Uterus (tissue), 4 donors: ENCODE measurements around the gene SLC25A21. TPM values are rescaled to one million over a fixed set of nuclear protein-coding genes. Genes with fewer than 3 reads are reported as not detected.
"Not testable (repeated sequence)": the region's sequence is repeated elsewhere in the genome, so short reads cannot be mapped to it uniquely, and the experiment has no call there.

Source experiments
- DNase-seq, 2 donors: peaks; one replicate each; pipeline ENCODE4 v3.0.0-alpha.2; 2019 to 2020
- H3K27ac ChIP-seq, 2 donors: fragments of 200-600 bp; sonication (generic); 1 replicate in 1 of 2; 2 replicates in 1 of 2; pipeline ENCODE4 v1.5.1; 2016 to 2018
- H3K27me3 ChIP-seq, 2 donors: fragments of 200-600 bp; sonication (generic); one replicate each; pipeline ENCODE4 v1.5.1; 2018 to 2019; ENCODE audit warnings: control low read depth in 1 of 2
- H3K36me3 ChIP-seq, 2 donors: fragments of 200-600 bp; sonication (generic); one replicate each; pipeline ENCODE4 v1.5.1; 2019; ENCODE audit warnings: control low read depth in 1 of 2
- H3K4me1 ChIP-seq, 2 donors: fragments of 200-600 bp; sonication (generic); one replicate each; pipeline ENCODE4 v1.5.1; 2018 to 2019; ENCODE audit warnings: control low read depth in 1 of 2
- H3K4me3 ChIP-seq, 2 donors: fragments of 200-600 bp; sonication (generic); 1 replicate in 1 of 2; 2 replicates in 1 of 2; pipeline ENCODE4 v1.5.1; 2018 to 2019; ENCODE audit warnings: mild to moderate bottlenecking in 1 of 2
- H3K9me3 ChIP-seq, 2 donors: fragments of 200-600 bp; sonication (generic); one replicate each; pipeline ENCODE4 v1.5.1; 2019; ENCODE audit warnings: control low read depth in 1 of 2
- POLR2A ChIP-seq, 2 donors: fragments of 450-650 bp; IDR thresholded peaks; one replicate each; pipeline ENCODE4 v1.6.1; 2016; ENCODE audit warnings: antibody characterized with exemption in 2 of 2, mild to moderate bottlenecking in 1 of 2, moderate library complexity in 1 of 2
- intact Hi-C: fragments of 100-400 bp; cut with DNase I; formaldehyde crosslinking; loops from one replicate; pipeline ENCODE4 v1.15.1; 2023; ENCODE audit warnings: low total_unique reads
- total RNA-seq, 4 donors: library from RNA; depleted of rRNA in 3 of 4; stranded (reverse); fragments of >200 nt in 3 of 4; gene quantifications; one replicate each; pipeline versions ENCODE4 v1.1.0 to v1.2.4, GENCODE V29; 2014 to 2023
- TF ChIP-seq, protein P1 (sequence below), 4 experiments: fragments of 200-600 bp in 2 of 4; fragments of 450-650 bp in 2 of 4; sonication (generic) in 2 of 4; IDR thresholded peaks; one replicate each; pipeline ENCODE4 v1.5.1; 2016 to 2019; ENCODE audit warnings: antibody characterized with exemption in 4 of 4, mild to moderate bottlenecking in 2 of 4, moderate library complexity in 1 of 4
- donor health status: DM: yes; HTN: yes; CAD: no.

Gene SLC25A21
- total RNA-seq, 4 donors from 2014 or later, result under 0.01 to 3.0 (median 2.0) TPM; not detected in 1

DNA sequence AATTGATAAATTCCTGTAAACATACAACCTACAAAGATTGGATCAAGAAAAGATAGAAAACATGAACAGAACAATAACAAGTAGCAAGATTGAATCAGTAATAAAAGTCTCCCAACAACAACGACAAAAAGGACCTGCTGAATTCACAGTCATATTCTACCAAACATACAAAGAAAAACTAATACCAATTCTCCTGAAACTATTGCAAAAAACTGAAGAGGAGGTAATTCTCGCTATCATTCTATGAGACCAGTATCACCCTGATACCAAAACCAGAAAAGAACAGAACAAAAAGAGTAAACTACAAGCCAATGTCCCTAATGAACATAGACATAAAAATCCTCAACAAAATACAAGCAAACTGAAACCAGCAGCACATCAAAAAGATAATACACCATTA is 14.4 kb downstream of the SLC25A21 start:
- Histone ChIP-seq H3K9me3 (no peaks in the 10 kb centered on the region), H3K4me1 (no peaks in the 10 kb centered on the region), H3K27ac (no peak overlapping the region), H3K27me3 (no peaks in the 10 kb centered on the region), H3K36me3 (no peaks in the 10 kb centered on the region), H3K4me3 (no peak overlapping the region)
- no peak for DNase-seq
- intact Hi-C loops, result no loop called here
- TF ChIP-seq, protein P1, sequence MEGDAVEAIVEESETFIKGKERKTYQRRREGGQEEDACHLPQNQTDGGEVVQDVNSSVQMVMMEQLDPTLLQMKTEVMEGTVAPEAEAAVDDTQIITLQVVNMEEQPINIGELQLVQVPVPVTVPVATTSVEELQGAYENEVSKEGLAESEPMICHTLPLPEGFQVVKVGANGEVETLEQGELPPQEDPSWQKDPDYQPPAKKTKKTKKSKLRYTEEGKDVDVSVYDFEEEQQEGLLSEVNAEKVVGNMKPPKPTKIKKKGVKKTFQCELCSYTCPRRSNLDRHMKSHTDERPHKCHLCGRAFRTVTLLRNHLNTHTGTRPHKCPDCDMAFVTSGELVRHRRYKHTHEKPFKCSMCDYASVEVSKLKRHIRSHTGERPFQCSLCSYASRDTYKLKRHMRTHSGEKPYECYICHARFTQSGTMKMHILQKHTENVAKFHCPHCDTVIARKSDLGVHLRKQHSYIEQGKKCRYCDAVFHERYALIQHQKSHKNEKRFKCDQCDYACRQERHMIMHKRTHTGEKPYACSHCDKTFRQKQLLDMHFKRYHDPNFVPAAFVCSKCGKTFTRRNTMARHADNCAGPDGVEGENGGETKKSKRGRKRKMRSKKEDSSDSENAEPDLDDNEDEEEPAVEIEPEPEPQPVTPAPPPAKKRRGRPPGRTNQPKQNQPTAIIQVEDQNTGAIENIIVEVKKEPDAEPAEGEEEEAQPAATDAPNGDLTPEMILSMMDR (IDR thresholded peaks at IDR 0.05), result no peak
- no peak for TF ChIP-seq POLR2A (IDR thresholded peaks at IDR 0.05)

DNA sequence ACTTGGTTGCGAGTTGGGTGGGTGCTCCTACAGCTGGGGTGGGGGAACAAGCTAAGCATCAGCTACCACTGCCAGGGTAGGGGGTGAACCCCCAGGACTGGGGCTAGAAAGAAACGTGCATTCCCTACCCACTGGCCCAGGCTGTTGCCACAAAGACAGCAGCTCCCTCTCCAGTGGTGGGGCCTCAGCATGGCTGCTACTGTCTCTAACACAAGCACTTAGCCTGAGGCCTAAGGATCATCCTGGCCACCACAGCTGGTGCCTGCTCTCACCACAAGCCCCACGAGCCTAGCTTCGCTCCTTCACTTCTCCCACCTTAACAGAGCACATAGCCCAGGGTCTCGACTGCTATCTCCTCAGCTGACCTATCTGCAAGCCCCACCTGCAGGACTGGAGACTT is 18.9 kb downstream of the SLC25A21 start:
- H3K4me1 ChIP-seq, result no peaks in the 10 kb centered on the region
- no peaks in the 10 kb centered on the region for H3K36me3 ChIP-seq
- H3K27ac ChIP-seq, result no peak overlapping the region
- no peaks in the 10 kb centered on the region for H3K9me3 ChIP-seq
- no peak overlapping the region for H3K4me3 ChIP-seq
- intact Hi-C loops, result no loop called here
- H3K27me3 ChIP-seq, result no peaks in the 10 kb centered on the region
- no peak for DNase-seq
- no peak for TF ChIP-seq POLR2A (IDR thresholded peaks at IDR 0.05)
- TF ChIP-seq, protein P1 (IDR thresholded peaks at IDR 0.05), result no peak

DNA sequence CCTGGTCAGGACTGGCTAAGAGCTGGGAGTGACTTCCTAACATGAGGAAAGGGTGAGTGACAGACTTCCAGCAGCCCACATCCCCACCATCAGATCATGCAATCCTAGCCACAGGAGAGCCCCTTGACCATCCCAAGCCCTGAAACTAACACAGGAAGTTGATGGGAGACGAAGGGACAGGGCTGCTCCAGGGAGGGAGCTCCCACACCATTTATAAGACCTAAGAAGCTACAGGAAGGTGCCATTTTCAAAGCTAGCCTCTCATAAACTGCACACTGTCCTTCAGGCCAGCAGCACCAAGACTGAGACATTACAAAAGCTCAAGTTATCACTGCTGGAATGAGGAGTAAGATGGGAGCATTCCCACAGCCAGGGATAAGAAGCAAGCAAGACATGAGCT is 19.4 kb downstream of the SLC25A21 start:
- intact Hi-C loops, result no loop called here
- H3K27ac ChIP-seq, result no peak overlapping the region
- no peaks in the 10 kb centered on the region for H3K36me3 ChIP-seq
- H3K4me3 ChIP-seq, result no peak overlapping the region
- no peaks in the 10 kb centered on the region for H3K27me3 ChIP-seq
- no peak for DNase-seq
- TF ChIP-seq, protein P1 (IDR thresholded peaks at IDR 0.05), result no peak
- no peak for TF ChIP-seq POLR2A (IDR thresholded peaks at IDR 0.05)
- no peaks in the 10 kb centered on the region for H3K9me3 ChIP-seq
- H3K4me1 ChIP-seq, result no peaks in the 10 kb centered on the region

DNA sequence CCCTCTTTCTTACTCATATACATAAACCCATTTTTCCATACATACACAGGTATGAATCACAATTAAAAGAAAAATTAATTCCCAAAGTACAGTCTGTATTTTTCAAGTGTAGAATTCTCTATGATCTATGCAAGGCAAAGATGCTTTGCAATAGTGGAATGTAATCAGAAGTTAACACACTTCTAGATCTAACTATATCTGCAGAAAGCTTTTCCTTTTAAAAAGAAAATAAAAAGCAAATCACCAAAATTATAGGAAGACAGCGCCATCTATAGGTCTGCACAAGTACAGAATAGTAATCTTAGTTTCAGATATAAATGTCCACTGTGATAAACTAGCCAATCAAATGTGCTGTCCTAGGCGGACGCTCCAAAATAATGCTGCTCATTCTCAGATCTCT is 22.0 kb downstream of the SLC25A21 start:
- no peak for TF ChIP-seq POLR2A (IDR thresholded peaks at IDR 0.05)
- TF ChIP-seq, protein P1 (IDR thresholded peaks at IDR 0.05), result peak in 3 of 4 experiments; percentile 18 to 47 (median 39)
- H3K27ac ChIP-seq, result no peak overlapping the region
- H3K4me3 ChIP-seq, result no peak overlapping the region
- intact Hi-C loops, result no loop called here
- H3K9me3 ChIP-seq, result no peaks in the 10 kb centered on the region
- no peaks in the 10 kb centered on the region for H3K4me1 ChIP-seq
- DNase-seq, result no peak
- no peaks in the 10 kb centered on the region for H3K36me3 ChIP-seq
- H3K27me3 ChIP-seq, result no peaks in the 10 kb centered on the region

DNA sequence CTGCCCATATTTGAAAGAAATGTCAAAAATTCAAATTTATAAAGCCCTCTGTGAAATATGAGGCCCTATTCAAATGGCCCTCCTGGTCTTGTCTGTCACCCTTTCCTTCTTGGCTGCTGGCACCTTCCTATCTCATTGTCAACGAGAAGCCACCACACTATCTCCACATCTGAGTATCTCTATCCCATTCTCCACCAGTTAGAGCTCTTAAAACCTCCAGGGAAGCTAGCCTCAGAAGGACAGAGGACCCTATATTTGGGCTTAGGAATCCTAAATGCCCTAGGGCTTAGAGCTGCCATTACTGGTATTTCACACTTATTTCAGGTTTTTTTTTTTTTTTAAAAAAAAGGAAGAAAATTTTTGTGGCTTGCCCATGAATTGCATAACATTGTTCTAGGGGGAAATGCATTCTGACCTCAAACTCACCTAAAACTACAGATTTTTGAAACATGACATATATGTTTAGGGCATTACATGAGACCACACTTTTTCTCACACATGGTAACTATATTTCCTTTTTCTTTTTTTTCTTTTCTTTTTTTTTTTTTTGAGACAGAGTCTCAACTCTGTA is 25.0 kb downstream of the SLC25A21 start:
- TF ChIP-seq, protein P1 (IDR thresholded peaks at IDR 0.05), result no peak
- no peak for TF ChIP-seq POLR2A (IDR thresholded peaks at IDR 0.05)
- no peaks in the 10 kb centered on the region for H3K36me3 ChIP-seq
- H3K27me3 ChIP-seq, result no peaks in the 10 kb centered on the region
- H3K4me1 ChIP-seq, result no peaks in the 10 kb centered on the region
- no peak for DNase-seq
- no peak overlapping the region for H3K27ac ChIP-seq
- no peaks in the 10 kb centered on the region for H3K9me3 ChIP-seq
- H3K4me3 ChIP-seq, result no peak overlapping the region
- intact Hi-C loops, result no loop called here

DNA sequence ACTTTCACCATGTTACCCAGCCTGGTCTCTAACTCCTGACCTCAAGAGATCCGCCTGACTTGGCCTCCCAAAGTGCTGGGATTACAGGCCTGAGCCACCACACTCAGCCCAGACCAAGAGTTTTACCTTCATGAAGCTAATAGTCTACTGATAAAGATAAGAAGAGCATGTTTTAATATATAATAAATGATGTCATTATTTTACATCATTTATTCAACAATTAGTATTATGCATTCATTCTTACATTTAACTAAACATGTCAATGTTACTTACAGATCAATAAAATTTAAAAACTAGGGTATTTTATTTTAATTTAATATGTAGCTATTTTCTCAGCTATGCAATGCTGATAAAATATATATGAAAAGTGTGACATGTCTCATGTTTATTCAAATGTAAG is 26.0 kb downstream of the SLC25A21 start:
- H3K27me3 ChIP-seq, intact Hi-C loops, H3K27ac ChIP-seq, H3K4me3 ChIP-seq, H3K4me1 ChIP-seq, H3K36me3 ChIP-seq, DNase-seq, H3K9me3 ChIP-seq: not testable (repeated sequence)
